SHP77 treated with DMSO at 0.1 percent for 48 hours (cell line): ENCODE data around the gene EEF1AKMT4.

Experiments
- DNase-seq: peaks from one replicate; lab custom pipeline; 2025; lab: John Stamatoyannopoulos, UW

The EEF1AKMT4 gene

DNA sequence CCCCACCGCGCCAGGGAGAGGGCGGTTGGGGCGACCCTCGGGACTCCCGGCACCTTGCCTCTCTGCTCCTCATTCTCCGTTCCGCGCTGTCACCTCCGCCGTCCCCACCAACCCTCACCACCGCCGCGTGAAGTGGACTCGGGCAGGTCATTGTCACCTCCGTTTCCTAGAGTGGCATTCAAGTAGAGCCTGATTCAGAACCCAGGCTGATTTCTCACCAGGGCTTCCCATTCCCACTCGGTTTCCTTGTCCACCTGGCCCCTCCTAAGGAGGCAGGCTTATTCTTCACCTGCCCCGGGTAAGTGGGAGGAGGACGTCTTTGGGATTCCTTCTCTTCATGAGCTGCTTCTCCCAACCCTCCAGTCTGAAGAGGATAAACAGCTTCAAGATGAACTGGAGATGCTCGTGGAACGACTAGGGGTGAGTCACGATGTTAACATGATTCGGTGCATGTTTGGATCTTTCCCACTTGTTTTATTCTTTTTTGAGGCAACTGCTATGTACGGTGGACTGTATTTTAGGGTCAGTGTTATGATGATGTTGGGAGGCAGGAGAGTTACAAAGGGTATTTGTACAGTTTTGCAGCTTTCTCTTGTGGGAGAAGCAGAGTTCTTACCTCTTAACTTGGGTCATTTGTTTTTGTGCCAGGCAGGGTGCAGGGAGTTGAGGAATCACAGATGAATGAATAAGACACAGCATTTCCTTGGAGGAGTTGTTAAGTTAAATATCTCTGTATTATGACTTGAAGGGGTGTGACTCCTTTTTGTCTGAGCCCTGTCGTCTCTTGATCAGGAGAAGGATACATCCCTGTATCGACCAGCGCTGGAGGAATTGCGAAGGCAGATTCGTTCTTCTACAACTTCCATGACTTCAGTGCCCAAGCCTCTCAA lies 50.3 kb downstream of the EEF1AKMT4 start:
- DNase-seq: no peak

- no peak for DNase-seq
These were observed 50.9 kb downstream of the EEF1AKMT4 start for GRCh38 chr3:184300378-184300720.

DNA sequence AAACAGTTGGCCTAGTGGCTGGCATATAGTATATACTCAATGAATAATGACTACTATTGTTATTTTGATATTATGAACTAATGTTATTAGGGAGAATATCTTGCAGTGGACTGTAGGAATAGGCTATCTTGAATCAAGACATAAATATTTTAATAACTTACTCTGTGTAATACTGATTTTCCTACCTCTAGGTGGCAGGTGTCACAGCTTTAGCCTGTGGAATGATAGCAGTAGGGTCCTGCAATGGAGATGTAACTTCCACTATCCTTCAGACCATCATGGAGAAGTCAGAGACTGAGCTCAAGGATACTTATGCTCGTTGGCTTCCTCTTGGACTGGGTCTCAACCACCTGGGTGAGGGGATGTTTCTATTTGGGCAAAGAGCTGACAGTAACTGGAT lies 56.1 kb downstream of the EEF1AKMT4 start:
- no peak for DNase-seq

DNA sequence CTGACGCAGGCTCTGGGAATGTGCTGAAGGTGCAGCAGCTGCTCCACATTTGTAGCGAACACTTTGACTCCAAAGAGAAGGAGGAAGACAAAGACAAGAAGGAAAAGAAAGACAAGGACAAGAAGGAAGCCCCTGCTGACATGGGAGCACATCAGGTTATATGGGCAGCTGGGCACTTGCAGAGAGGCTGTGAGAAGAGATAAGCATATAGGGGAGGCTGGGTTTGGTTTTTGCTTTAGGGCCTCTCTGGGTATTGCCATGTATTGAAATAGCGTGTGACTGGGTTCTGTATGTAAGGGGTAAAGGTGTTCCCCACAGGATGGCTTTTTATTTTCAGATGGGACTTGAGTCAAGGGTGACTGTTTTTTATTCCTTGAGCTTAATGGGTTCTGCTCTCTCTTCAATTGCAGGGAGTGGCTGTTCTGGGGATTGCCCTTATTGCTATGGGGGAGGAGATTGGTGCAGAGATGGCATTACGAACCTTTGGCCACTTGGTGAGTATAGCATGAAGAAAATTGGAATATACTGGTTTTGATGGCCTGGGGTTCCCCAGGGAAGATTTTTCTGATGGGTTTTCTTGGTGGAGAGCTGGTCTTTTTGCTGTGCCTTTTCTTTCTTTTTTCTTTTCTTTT lies 57.0 kb downstream of the EEF1AKMT4 start:
- DNase-seq: no peak

DNA sequence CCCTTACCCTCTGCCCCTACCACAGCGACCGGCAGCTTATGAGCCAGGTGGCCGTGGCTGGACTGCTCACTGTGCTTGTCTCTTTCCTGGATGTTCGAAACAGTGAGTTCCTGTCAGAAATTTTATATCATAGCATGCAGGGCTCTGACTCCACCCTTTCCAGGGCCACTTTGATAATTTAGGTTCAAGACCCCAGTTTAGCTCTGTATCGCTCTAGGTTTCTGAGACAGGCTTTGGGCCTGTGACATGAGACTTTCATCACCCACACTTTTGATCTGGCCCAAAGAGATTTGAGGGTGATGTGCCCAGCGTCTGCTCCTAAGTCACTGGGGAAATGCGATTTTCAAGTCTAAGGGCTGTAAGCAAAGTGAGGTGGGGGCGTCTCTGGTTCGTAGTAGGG lies 58.4 kb downstream of the EEF1AKMT4 start:
- DNase-seq: no peak
